Measurements from ENCODE around the gene VPS37B.
A peak's percentile ranks its signal among the peaks of the same experiment; 100 is the strongest.
"Not testable (repeated sequence)": the region's sequence is repeated elsewhere in the genome, so short reads cannot be mapped to it uniquely, and the experiment has no call there.

Gene VPS37B, protein sequence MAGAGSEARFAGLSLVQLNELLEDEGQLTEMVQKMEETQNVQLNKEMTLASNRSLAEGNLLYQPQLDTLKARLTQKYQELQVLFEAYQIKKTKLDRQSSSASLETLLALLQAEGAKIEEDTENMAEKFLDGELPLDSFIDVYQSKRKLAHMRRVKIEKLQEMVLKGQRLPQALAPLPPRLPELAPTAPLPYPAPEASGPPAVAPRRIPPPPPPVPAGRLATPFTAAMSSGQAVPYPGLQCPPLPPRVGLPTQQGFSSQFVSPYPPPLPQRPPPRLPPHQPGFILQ

DNA sequence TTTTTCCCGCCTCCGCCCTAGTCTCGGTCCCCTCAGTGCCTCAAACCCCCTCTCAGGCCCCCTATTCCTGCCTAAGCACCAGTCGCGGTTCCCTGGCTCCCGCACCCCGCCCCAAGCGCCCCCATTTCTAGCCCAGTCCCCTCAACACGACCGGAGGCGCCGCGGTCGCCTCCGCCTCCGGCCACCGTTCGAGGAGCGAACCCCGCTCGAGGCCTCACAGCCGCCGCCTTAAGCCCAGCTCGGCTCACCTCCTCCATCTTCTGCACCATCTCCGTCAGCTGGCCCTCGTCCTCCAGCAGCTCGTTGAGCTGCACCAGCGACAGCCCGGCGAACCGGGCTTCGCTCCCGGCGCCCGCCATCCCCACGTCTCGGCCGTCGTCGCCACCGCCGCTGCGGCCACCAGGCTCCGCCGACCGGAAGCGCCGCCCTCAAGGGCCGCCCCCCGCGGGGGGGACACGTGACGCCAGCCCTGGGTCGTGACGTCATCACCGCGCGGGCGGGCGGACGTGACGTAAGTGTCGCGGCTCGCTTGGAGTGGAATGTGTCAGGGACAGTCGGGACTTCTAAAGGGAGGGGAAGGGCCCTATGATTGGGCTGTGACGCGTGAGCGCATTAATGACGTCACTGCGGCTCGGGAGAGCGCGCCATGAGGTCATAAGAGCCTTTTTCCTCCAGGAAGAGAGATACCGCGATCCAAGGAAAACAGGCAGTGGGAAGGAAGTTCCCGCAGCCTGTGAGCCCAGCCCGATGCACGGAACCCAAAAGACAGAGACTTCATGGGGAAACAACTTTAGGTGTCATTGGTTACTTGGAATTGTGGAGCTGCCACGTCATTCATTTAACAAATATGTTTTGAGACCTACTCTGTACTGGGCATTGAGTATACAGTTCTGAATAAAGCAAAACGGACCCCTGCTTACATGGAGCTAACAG is at the start of gene VPS37B:
TSS of gene VPS37B (minus strand) at position 421 of the 933 bp plus-strand sequence. CDS start at position 359, 62 bp downstream.
- H3K9ac ChIP-seq (ENCODE audit: low read length) = peak within 1 kb of the TSS; percentile 86
- peaks cover 38% of the 10 kb centered on the region for H3K4me1 ChIP-seq (ENCODE audit: control insufficient read depth, insufficient read depth, low read length)
- H3K27me3 ChIP-seq (ENCODE audit: control insufficient read depth, insufficient read depth, low read length) = peaks cover 33% of the 10 kb centered on the region
- no peaks in the 10 kb centered on the region for H3K9me3 ChIP-seq (ENCODE audit: control insufficient read depth, insufficient read depth, low read depth, low read length)
- H3K27ac ChIP-seq (ENCODE audit: low read depth, low read length) = no peak within 1 kb of the TSS; the same call in 1 of the 2 replicates
- H3K36me3 ChIP-seq (ENCODE audit: control insufficient read depth, insufficient read depth, low read length) = no peaks in the 10 kb centered on the region
- H3K4me3 ChIP-seq (ENCODE audit: low read depth, low read length) = peak within 1 kb of the TSS; percentile 70

- Histone ChIP-seq H3K36me3 (ENCODE audit: control insufficient read depth, insufficient read depth, low read length) (no peaks in the 10 kb centered on the region), H3K9me3 (ENCODE audit: control insufficient read depth, insufficient read depth, low read depth, low read length) (no peaks in the 10 kb centered on the region), H3K27ac (ENCODE audit: low read depth, low read length) (no peak overlapping the region), H3K4me1 (ENCODE audit: control insufficient read depth, insufficient read depth, low read length) (peaks cover 8% of the 10 kb centered on the region; the same call in 1 of the 2 replicates), H3K9ac (ENCODE audit: low read length) (no peak overlapping the region), H3K4me3 (ENCODE audit: low read depth, low read length) (no peak overlapping the region), H3K27me3 (ENCODE audit: control insufficient read depth, insufficient read depth, low read length) (peaks cover 4% of the 10 kb centered on the region; the same call in 1 of the 2 replicates)
Measured at GRCh38 chr12:122944605-122945592, 49.0 kb upstream of the VPS37B start.

DNA sequence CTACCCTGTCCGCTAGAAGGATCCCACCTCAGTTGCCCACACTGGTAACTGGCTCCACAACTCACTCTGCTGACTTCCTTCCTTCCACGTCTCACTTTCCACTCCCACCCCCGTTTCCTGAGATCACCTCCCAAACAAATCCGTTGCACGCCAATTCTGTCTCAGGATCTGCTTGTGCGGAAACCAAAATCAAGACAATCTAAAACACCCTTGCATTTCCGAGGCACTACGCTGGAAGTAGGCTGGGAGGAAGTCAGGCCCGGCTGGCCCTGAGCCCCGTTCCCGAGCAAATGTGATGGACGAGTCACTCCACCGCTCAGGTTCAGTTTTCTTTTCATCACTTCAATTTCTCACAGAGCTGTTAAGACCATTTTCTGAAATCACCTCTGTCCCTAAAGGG is 47.3 kb upstream of the VPS37B start:
- Histone ChIP-seq H3K9me3 (ENCODE audit: control insufficient read depth, insufficient read depth, low read depth, low read length) (no peaks in the 10 kb centered on the region), H3K36me3 (ENCODE audit: control insufficient read depth, insufficient read depth, low read length) (no peaks in the 10 kb centered on the region), H3K9ac (ENCODE audit: low read length) (no peak overlapping the region), H3K27me3 (ENCODE audit: control insufficient read depth, insufficient read depth, low read length) (peaks cover 4% of the 10 kb centered on the region; the same call in 1 of the 2 replicates), H3K27ac (ENCODE audit: low read depth, low read length) (no peak overlapping the region), H3K4me3 (ENCODE audit: low read depth, low read length) (no peak overlapping the region), H3K4me1 (ENCODE audit: control insufficient read depth, insufficient read depth, low read length) (peaks cover 8% of the 10 kb centered on the region; the same call in 1 of the 2 replicates)

- H3K4me1 ChIP-seq (ENCODE audit: control insufficient read depth, insufficient read depth, low read length) = peaks cover 8% of the 10 kb centered on the region; the same call in 1 of the 2 replicates
Measured at GRCh38 chr12:122942637-122943036, 46.7 kb upstream of the VPS37B start.

GRCh38 chr12:122941351-122941750 is 45.4 kb upstream of the VPS37B start:
- H3K9me3 ChIP-seq (ENCODE audit: control insufficient read depth, insufficient read depth, low read depth, low read length); H3K36me3 ChIP-seq (ENCODE audit: control insufficient read depth, insufficient read depth, low read length); H3K27ac ChIP-seq (ENCODE audit: low read depth, low read length); H3K4me1 ChIP-seq (ENCODE audit: control insufficient read depth, insufficient read depth, low read length); H3K9ac ChIP-seq (ENCODE audit: low read length); H3K27me3 ChIP-seq (ENCODE audit: control insufficient read depth, insufficient read depth, low read length); H3K4me3 ChIP-seq (ENCODE audit: low read depth, low read length): not testable (repeated sequence)

More at GRCh38 chr12:122942637-122943036, 46.7 kb upstream of the VPS37B start:
- H3K36me3 ChIP-seq (ENCODE audit: control insufficient read depth, insufficient read depth, low read length) = no peaks in the 10 kb centered on the region
- no peak overlapping the region for H3K9ac ChIP-seq (ENCODE audit: low read length)
- H3K27me3 ChIP-seq (ENCODE audit: control insufficient read depth, insufficient read depth, low read length) = peaks cover 4% of the 10 kb centered on the region; the same call in 1 of the 2 replicates
- no peak overlapping the region for H3K27ac ChIP-seq (ENCODE audit: low read depth, low read length)
- H3K4me3 ChIP-seq (ENCODE audit: low read depth, low read length) = no peak overlapping the region
- H3K9me3 ChIP-seq (ENCODE audit: control insufficient read depth, insufficient read depth, low read depth, low read length) = no peaks in the 10 kb centered on the region

DNA sequence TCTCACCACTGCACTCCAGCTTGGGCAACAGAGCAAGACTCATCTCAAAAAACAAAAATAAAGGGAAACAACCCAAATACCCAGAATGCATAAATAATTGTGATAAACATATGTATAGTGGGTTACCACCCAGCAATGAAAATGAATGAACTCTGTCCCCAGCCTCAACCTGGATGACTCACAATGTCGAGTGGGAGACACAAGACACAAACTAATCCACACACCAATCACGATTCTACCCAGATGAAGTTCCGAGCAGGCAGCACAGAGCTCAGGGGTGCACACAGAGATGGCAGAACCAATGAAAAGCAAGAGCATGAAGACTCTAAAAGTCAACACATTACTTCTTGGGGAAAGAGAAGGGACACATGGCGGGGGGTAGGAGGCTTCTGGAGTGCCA is 43.2 kb upstream of the VPS37B start:
- peaks cover 4% of the 10 kb centered on the region; the same call in 1 of the 2 replicates for H3K4me1 ChIP-seq (ENCODE audit: control insufficient read depth, insufficient read depth, low read length)
- H3K36me3 ChIP-seq (ENCODE audit: control insufficient read depth, insufficient read depth, low read length) = no peaks in the 10 kb centered on the region
- H3K27ac ChIP-seq (ENCODE audit: low read depth, low read length) = no peak overlapping the region
- H3K9ac ChIP-seq (ENCODE audit: low read length) = no peak overlapping the region
- no peak overlapping the region for H3K4me3 ChIP-seq (ENCODE audit: low read depth, low read length)
- H3K27me3 ChIP-seq (ENCODE audit: control insufficient read depth, insufficient read depth, low read length) = no peaks in the 10 kb centered on the region
- H3K9me3 ChIP-seq (ENCODE audit: control insufficient read depth, insufficient read depth, low read depth, low read length) = no peaks in the 10 kb centered on the region

DNA sequence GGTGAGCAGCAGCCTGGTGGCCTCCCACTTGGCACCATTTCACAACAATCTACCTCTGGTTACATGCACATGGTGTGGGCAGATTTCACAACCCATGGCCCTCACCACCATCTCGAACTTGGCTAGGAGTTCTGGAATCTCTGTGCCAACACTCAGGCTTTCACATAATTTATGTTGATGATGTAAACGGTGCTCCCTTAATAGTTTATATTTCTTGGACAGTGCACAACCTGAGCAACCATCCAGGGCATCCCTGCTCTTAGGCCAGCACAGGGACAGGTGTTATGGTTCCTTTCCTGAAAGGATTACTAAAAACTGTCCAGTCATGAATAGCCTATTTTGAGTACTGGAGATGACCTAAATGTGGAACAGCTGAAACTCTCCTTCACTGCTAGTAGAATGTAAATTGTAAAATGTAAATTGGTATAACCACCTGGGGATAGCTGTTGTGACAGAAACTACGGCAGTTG is 41.7 kb upstream of the VPS37B start:
- peaks cover 4% of the 10 kb centered on the region; the same call in 1 of the 2 replicates for H3K4me1 ChIP-seq (ENCODE audit: control insufficient read depth, insufficient read depth, low read length)
- H3K27ac ChIP-seq (ENCODE audit: low read depth, low read length) = no peak overlapping the region
- H3K9ac ChIP-seq (ENCODE audit: low read length) = no peak overlapping the region
- H3K4me3 ChIP-seq (ENCODE audit: low read depth, low read length) = no peak overlapping the region
- H3K27me3 ChIP-seq (ENCODE audit: control insufficient read depth, insufficient read depth, low read length) = no peaks in the 10 kb centered on the region
- no peaks in the 10 kb centered on the region for H3K9me3 ChIP-seq (ENCODE audit: control insufficient read depth, insufficient read depth, low read depth, low read length)
- H3K36me3 ChIP-seq (ENCODE audit: control insufficient read depth, insufficient read depth, low read length) = no peaks in the 10 kb centered on the region

DNA sequence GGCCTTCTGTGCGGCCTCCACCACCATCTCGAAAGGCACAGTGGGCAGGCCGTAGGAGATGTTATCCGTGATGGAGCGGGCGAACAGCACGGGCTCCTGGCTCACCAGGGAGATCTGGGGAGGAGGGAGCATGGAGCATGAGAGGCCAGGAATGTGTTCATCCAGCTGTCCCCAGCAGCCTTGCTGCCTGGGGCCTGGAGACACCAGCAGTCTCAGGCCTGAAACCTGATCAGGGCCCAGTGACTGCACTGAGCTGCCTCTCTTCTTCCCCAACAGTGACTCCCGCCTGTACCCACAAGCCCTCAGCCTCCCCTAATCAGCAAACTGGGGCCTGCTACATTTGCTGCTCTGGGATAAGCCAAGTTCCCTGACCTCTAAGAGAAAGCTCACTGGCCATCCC is 39.4 kb upstream of the VPS37B start:
- no peaks in the 10 kb centered on the region for H3K27me3 ChIP-seq (ENCODE audit: control insufficient read depth, insufficient read depth, low read length)
- no peaks in the 10 kb centered on the region for H3K9me3 ChIP-seq (ENCODE audit: control insufficient read depth, insufficient read depth, low read depth, low read length)
- peaks cover 4% of the 10 kb centered on the region; the same call in 1 of the 2 replicates for H3K4me1 ChIP-seq (ENCODE audit: control insufficient read depth, insufficient read depth, low read length)
- H3K4me3 ChIP-seq (ENCODE audit: low read depth, low read length) = no peak overlapping the region
- no peaks in the 10 kb centered on the region for H3K36me3 ChIP-seq (ENCODE audit: control insufficient read depth, insufficient read depth, low read length)
- H3K27ac ChIP-seq (ENCODE audit: low read depth, low read length) = no peak overlapping the region
- H3K9ac ChIP-seq (ENCODE audit: low read length) = peak overlapping the region; percentile 19

- Histone ChIP-seq H3K4me3 (ENCODE audit: low read depth, low read length) (no peak overlapping the region), H3K27me3 (ENCODE audit: control insufficient read depth, insufficient read depth, low read length) (no peaks in the 10 kb centered on the region), H3K9ac (ENCODE audit: low read length) (no peak overlapping the region), H3K9me3 (ENCODE audit: control insufficient read depth, insufficient read depth, low read depth, low read length) (no peaks in the 10 kb centered on the region), H3K36me3 (ENCODE audit: control insufficient read depth, insufficient read depth, low read length) (no peaks in the 10 kb centered on the region), H3K4me1 (ENCODE audit: control insufficient read depth, insufficient read depth, low read length) (peaks cover 4% of the 10 kb centered on the region; the same call in 1 of the 2 replicates), H3K27ac (ENCODE audit: low read depth, low read length) (no peak overlapping the region)
Measured at GRCh38 chr12:122934722-122935121, 38.8 kb upstream of the VPS37B start.

DNA sequence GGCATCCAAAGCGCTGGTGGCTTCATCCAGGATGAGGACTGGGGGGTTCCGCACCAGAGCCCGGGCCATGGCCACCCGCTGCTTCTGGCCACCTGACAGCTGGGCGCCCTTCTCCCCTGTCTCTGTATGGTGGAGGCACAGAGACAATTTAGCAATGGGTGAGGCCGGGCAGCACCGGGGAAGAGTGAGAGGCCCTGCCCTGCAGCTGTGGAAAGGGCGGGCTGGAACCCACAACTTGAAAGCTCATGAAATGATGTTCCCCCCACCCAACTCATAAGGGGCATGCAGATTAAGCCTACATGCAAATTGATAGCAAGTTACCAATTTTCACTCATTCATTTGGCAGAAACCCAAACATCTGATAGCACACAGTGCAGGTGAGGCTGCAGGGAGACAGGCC is 36.3 kb upstream of the VPS37B start:
- Histone ChIP-seq H3K36me3 (ENCODE audit: control insufficient read depth, insufficient read depth, low read length) (no peaks in the 10 kb centered on the region), H3K4me1 (ENCODE audit: control insufficient read depth, insufficient read depth, low read length) (peaks cover 4% of the 10 kb centered on the region; the same call in 1 of the 2 replicates), H3K27ac (ENCODE audit: low read depth, low read length) (no peak overlapping the region), H3K9me3 (ENCODE audit: control insufficient read depth, insufficient read depth, low read depth, low read length) (no peaks in the 10 kb centered on the region), H3K9ac (ENCODE audit: low read length) (no peak overlapping the region), H3K27me3 (ENCODE audit: control insufficient read depth, insufficient read depth, low read length) (no peaks in the 10 kb centered on the region), H3K4me3 (ENCODE audit: low read depth, low read length) (no peak overlapping the region)
